Activated naive CD8-positive, alpha-beta T cell treated with anti-CD3 and anti-CD28 coated beads, Interleukin-2, amount 10 ng/mL, durations not matched to agents 7 days and 5 days (primary cell): ENCODE measurements around the gene SIGLEC11. TPM values are rescaled to one million over a fixed set of nuclear protein-coding genes. Genes with fewer than 3 reads are reported as not detected.

Experiments
- ATAC-seq: fragments of 150-1000 bp; cut with Tn5 transposase; one replicate; pipeline ENCODE4 v1.10.0; 2021; ENCODE audit warnings: low read depth, moderate library complexity
- POLR2A ChIA-PET: fragments of 350-600 bp; sonication (Branson Sonifier 250); formaldehyde crosslinking; loops from one replicate; lab custom pipeline; 2021; ENCODE audit warnings: antibody characterized with exemption; lab: Charles Lee
- DNase-seq: peaks from one replicate; pipeline ENCODE4 v3.0.0; 2021
- H3K27ac Mint-ChIP-seq: one replicate; pipeline ENCODE4 v1.8.0; 2022; ENCODE audit warnings: mild to moderate bottlenecking, mixed read lengths
- H3K27me3 Mint-ChIP-seq: one replicate; pipeline ENCODE4 v1.8.0; 2022; ENCODE audit warnings: mild to moderate bottlenecking, moderate library complexity, mixed read lengths
- H3K36me3 Mint-ChIP-seq: one replicate; pipeline ENCODE4 v1.8.0; 2021; ENCODE audit warnings: mild to moderate bottlenecking, mixed read lengths
- H3K4me1 Mint-ChIP-seq: one replicate; pipeline ENCODE4 v1.8.0; 2021; ENCODE audit warnings: mixed read lengths
- H3K4me3 Mint-ChIP-seq: one replicate; pipeline ENCODE4 v1.8.0; 2022; ENCODE audit warnings: mild to moderate bottlenecking, moderate library complexity, mixed read lengths
- H3K9me3 Mint-ChIP-seq: one replicate; pipeline ENCODE4 v1.8.0; 2021; ENCODE audit warnings: mixed read lengths
- total RNA-seq, 2 experiments: library from RNA; stranded (reverse); gene quantifications; one replicate each; pipeline ENCODE4 v1.2.3, GENCODE V29; 2021

Gene SIGLEC11
- total RNA-seq, 2 experiments from 2014 or later, result not detected

DNA sequence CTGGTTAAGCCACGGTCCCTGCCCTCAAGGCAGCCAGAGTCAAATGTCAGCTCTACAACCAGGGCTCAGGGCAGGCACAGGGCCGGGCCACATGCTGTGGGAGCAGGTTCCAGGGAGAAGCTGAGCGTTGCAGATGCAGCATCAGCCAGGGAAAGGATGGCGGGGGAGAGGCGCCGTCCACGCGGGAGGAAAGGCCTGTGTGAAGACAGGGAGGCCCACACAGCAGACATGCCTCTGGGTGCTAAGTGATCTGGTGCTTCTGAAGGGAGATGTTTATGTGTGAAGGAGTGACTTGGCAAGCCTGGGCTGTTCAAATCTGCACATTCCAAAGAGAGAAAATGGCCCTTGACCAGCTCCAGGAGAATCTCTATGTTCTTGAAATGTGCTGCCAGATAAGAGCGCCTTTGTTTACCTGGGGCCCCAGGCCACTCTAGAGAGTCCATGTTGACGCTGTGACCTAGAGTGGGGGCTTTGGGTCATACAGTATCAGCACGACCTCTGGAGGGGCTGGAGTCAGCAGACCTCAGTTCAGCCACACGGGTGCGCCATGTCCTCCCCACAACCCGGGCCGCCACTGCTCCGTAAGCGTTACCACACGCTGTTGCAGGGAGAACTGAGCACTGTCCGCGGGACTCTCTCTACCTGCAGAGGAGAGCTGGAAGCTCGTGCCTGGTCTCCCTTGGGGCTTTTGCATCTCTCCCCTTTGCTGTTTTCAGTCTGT, 47.8 kb downstream of the SIGLEC11 start:
- Mint-ChIP-seq H3K27ac (peak overlapping the region; percentile 13), H3K4me1 (peaks cover 16% of the 10 kb centered on the region), H3K27me3 (no peaks in the 10 kb centered on the region), H3K4me3 (no peak overlapping the region), H3K9me3 (no peaks in the 10 kb centered on the region), H3K36me3 (peaks cover 39% of the 10 kb centered on the region)
- DNase-seq (no peak), ATAC-seq (no peak)
- POLR2A ChIA-PET, result no interaction called here

DNA sequence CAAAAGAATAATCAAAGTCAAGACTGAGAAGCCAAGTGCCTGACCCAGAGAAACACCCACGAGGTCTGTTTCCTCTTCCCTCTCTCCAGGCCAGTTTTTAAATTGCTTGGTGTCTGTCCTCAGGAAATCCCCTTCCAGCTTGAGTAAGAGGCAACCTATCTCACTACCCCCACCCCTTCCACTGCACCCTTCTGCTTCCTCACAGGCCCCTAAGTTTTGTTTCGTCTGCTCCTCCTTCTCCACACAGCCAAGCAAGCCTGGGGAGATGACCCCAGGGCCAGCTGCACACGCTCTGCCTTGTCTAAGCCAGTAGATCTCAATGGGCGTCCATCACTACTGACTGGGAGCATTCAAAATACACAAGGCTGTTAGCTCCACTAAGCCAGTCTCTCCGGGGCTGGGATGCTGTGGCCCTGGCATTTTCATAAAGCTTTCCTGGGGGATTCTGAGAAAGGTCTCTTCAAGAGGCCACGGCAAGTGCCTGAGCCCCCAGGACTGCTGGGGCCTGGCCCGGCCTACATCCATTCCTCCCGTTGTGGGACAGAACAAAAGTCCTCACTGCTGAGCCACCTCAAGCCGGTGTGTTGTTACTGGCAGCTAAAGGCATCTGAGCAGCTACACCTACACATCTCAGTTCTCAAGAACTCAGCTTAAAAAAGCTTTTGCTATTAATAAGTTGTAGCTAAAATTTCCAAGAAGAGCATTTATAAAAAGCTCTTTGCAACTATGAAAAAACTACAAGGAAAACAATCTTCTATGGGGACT, 49.4 kb downstream of the SIGLEC11 start:
- Mint-ChIP-seq H3K4me1 (peaks cover 16% of the 10 kb centered on the region), H3K4me3 (no peak overlapping the region), H3K9me3 (no peaks in the 10 kb centered on the region), H3K27me3 (no peaks in the 10 kb centered on the region), H3K27ac (peak overlapping the region; percentile 65), H3K36me3 (peaks cover 37% of the 10 kb centered on the region)
- ATAC-seq, result no peak
- POLR2A ChIA-PET, result interaction anchor here (1.0 to 1.5 kb wide), 3 partner anchors 10 to 20 kb away, joined by 3 to 10 read pairs (median 3); partner anchors contain the start of genes ATF5 and NUP62
- no peak for DNase-seq

DNA sequence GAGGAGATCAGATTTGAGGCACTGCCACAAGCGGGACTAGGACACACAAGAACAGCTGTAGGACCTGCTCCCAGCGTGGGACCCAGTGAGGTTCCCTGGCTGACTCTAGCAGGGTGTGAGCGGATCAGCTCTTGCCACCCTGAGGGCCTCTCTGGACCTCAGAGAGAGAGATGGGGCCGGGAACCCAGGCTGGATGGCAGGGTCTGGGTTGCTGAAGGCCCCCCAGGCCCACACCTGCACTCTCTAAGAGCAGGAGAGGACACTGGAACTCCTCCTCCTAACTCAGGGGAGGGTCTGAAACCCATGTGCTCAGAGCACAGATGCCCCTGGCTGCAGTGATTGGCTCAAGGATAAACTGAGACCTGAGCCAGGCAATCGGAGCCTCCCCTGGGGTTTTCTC, 50.8 kb downstream of the SIGLEC11 start:
- POLR2A ChIA-PET, result interaction anchor here (0.7 kb wide), 1 partner anchor 10 kb away, joined by 3 read pairs; no protein-coding TSS in a partner anchor
- peaks cover 20% of the 10 kb centered on the region for H3K4me1 Mint-ChIP-seq
- no peak overlapping the region for H3K27ac Mint-ChIP-seq
- H3K4me3 Mint-ChIP-seq, result no peak overlapping the region
- DNase-seq (no peak), ATAC-seq (no peak)
- H3K9me3 Mint-ChIP-seq, result no peaks in the 10 kb centered on the region
- no peaks in the 10 kb centered on the region for H3K27me3 Mint-ChIP-seq
- peaks cover 39% of the 10 kb centered on the region for H3K36me3 Mint-ChIP-seq

DNA sequence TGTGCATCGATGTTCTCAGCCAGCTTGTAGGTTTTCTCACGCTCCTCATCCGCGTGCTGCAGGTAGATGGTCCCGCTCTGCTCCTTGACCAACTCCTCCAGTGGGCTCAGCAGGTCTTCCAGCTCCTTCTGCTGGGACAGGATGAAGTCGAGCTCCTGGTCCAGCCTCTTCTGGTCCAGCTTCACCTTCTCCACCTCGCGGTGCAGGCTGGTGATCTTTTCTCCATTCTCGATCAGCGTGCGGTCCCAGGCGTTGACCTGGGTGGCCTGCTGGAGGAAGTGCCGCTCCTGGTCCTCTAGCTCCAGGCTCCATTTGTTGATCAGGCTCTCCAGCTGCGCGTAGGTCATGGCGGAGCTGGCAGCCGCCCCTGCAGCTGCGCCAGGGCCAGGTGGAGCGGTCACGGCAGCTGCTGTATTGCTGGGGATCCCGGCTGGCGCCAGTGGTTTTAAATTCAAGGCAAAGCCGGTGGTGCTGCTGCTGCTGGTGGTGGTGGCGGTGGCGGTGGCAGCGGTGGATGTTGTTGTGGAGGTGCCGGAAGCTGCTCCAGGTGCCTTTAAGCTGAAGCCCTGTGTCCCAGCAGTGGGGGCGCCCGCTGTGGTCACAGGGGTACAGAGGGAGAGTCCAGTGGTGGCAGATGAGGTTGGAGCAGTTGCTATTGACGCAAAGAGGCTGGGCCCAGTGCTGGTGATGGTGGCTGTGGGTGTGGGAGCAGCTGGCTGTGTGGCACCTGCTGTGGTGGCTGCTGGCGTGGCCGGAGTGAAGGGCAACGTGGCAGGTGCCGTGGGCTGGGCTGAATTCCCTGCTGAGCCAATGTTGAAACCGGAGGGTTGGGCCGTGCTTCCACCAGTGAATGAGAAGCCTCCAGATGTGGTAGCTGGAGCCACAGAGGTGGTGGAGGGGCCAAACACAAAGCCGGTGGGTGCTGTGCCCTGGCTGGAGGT, 52.2 kb downstream of the SIGLEC11 start:
- DNase-seq, result no peak
- no peak overlapping the region for H3K4me3 Mint-ChIP-seq
- peaks cover 19% of the 10 kb centered on the region for H3K4me1 Mint-ChIP-seq
- H3K9me3 Mint-ChIP-seq, result no peaks in the 10 kb centered on the region
- H3K27me3 Mint-ChIP-seq, result no peaks in the 10 kb centered on the region
- ATAC-seq, result no peak
- POLR2A ChIA-PET, result interaction anchor here (1.4 kb wide), 1 partner anchor 20 kb away, joined by 7 read pairs; the partner anchor contains the start of genes ATF5 and NUP62
- H3K27ac Mint-ChIP-seq, result peak overlapping the region; percentile 6
- peaks cover 34% of the 10 kb centered on the region for H3K36me3 Mint-ChIP-seq

DNA sequence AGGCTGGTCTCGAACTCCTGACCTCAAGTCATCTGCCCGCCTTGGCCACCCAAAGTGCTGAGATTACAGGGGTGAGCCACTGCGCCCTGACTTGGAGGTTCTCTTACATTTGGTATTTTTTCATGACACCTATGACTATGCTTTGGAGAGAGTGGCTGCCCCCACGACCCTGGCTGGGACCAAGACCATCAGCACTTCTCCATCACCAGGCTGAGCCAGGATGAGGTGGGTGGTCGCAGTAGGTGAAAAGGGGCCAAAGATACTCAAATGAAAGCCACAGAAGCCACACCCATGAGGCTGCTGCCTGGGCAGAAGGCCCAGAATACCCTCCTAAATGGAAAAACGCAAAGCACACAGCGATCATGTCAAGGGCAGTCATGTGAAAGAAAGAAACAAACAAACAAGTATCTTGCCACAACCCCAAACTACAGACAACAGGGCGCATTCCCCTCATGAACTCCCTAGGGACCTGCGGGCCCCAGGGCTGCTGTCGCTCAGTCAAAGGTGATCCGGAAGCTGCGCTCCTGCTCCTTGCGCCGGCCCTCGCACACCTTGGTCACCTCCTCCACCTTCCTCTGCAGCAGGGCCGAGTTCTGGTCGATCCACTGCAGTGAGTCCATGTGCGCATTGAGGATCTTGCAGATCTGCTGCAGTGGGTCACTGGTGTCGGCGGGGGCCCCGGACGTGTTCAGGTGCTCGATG, 53.1 kb downstream of the SIGLEC11 start:
- no peaks in the 10 kb centered on the region for H3K9me3 Mint-ChIP-seq
- H3K36me3 Mint-ChIP-seq, result peaks cover 32% of the 10 kb centered on the region
- H3K4me1 Mint-ChIP-seq, result peaks cover 17% of the 10 kb centered on the region
- POLR2A ChIA-PET, result no interaction called here
- H3K4me3 Mint-ChIP-seq, result no peak overlapping the region
- H3K27me3 Mint-ChIP-seq, result no peaks in the 10 kb centered on the region
- DNase-seq, result no peak
- no peak for ATAC-seq
- H3K27ac Mint-ChIP-seq, result peak overlapping the region; percentile 6

DNA sequence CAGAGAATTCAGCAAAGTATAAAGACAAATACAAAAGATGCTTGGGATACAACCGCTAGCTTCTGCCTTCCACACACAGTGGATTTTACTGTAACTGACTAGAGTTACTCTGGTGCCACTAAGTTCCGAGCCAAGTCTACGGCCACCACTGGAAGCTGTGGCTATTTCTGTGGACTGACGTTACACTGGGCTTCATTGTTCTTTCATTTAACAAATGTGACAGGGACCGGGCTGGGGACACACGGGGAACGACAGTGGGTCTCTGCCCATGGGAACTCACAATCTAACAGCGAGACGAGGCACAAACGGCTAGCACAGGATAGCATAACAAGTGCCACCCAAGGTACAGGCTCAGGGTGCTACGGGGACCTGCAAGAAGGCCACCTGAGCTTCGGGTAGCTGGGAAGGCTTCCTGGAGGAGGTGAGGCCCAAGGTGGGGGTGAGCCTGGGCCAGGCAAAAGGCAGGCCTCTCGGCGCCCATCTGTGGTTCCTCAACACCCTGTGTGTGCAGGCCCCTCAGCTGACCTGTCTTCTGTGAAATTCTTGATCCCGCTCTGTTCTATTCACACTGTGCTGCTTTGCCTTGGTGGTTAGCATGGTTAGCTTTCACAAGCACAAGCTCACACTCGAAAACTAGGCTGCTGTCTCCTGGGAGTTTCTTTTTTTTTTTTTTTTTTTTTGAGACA, 54.0 kb downstream of the SIGLEC11 start:
- Mint-ChIP-seq H3K4me3 (no peak overlapping the region), H3K27ac (no peak overlapping the region), H3K36me3 (peaks cover 30% of the 10 kb centered on the region), H3K27me3 (no peaks in the 10 kb centered on the region), H3K4me1 (peaks cover 17% of the 10 kb centered on the region), H3K9me3 (no peaks in the 10 kb centered on the region)
- POLR2A ChIA-PET, result interaction anchor here (0.7 kb wide), 2 partner anchors 9 to 26 kb away, joined by 3 read pairs; no protein-coding TSS in a partner anchor
- no peak for ATAC-seq
- no peak for DNase-seq

DNA sequence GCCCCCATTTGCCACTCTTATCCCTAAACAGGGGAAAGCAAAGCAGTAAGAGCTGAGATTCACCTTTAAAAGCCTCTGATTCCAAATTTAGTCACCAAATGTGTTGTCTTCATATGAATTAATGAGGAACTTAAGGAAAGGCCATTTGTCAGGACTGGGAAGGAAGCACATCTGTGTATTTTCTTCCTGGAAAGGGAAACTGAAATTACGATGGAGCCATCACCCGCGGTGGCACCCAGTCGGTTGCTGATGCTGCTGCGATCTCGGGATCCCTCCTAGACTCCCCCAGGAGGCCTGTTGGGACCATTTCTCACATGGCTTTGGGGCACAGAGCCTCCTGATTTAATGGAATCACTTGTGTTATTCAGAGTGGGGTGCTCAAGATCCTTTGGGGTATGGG, 56.8 kb downstream of the SIGLEC11 start:
- no peak for ATAC-seq
- Mint-ChIP-seq H3K36me3 (peaks cover 25% of the 10 kb centered on the region), H3K9me3 (no peaks in the 10 kb centered on the region), H3K4me1 (peaks cover 14% of the 10 kb centered on the region), H3K4me3 (no peak overlapping the region), H3K27me3 (no peaks in the 10 kb centered on the region), H3K27ac (no peak overlapping the region)
- DNase-seq, result no peak
- POLR2A ChIA-PET, result no interaction called here

Other genes starting within 250 kb of the SIGLEC11 start
- 1 to 10 TPM; 2.0 to 2.4 TPM for gene TSKS, start 197.9 kb downstream of the SIGLEC11 start, total RNA-seq
- 10 to 100 TPM; 81.6 to 87.7 TPM for gene AP2A1, start 194.2 kb downstream of the SIGLEC11 start, total RNA-seq
- gene FUZ, start 147.9 kb downstream of the SIGLEC11 start, total RNA-seq, result 10 to 100 TPM; 30.0 to 31.3 TPM
- 10 to 100 TPM; 60.4 to 66.3 TPM for gene MED25, start 142.9 kb downstream of the SIGLEC11 start, total RNA-seq
- gene PTOV1, start 110.0 kb downstream of the SIGLEC11 start, total RNA-seq, result 100 to 1,000 TPM in 1 of 2 experiments, 10 to 100 TPM in 1; 99.7 to 102 TPM
- gene PNKP, start 93.6 kb downstream of the SIGLEC11 start, total RNA-seq, result 100 to 1,000 TPM; 144 to 160 TPM
- gene AKT1S1, start 83.8 kb downstream of the SIGLEC11 start, total RNA-seq, result 10 to 100 TPM; 17.3 to 19.9 TPM
- gene TBC1D17, start 83.5 kb downstream of the SIGLEC11 start, total RNA-seq, result 10 to 100 TPM; 51.3 to 53.4 TPM
- gene IL4I1, start 64.3 kb downstream of the SIGLEC11 start, total RNA-seq, result 1 to 10 TPM; 1.4 to 1.7 TPM
- gene ATF5, start 32.0 kb downstream of the SIGLEC11 start, total RNA-seq, result 1 to 10 TPM; 6.9 TPM
- 100 to 1,000 TPM in 1 of 2 experiments, 10 to 100 TPM in 1; 94.2 to 105 TPM for gene NUP62, start 31.7 kb downstream of the SIGLEC11 start, total RNA-seq
- 10 to 100 TPM; 81.2 to 82.1 TPM for gene VRK3, start 64.2 kb upstream of the SIGLEC11 start, total RNA-seq
- gene ZNF473, start 64.8 kb upstream of the SIGLEC11 start, total RNA-seq, result 10 to 100 TPM; 11.8 to 12.7 TPM
- not detected for gene IZUMO2, start 202.1 kb upstream of the SIGLEC11 start, total RNA-seq
- not detected for gene MYH14, start 242.4 kb upstream of the SIGLEC11 start, total RNA-seq